ENCODE data around the gene ITIH5.

ITIH5 gene

DNA sequence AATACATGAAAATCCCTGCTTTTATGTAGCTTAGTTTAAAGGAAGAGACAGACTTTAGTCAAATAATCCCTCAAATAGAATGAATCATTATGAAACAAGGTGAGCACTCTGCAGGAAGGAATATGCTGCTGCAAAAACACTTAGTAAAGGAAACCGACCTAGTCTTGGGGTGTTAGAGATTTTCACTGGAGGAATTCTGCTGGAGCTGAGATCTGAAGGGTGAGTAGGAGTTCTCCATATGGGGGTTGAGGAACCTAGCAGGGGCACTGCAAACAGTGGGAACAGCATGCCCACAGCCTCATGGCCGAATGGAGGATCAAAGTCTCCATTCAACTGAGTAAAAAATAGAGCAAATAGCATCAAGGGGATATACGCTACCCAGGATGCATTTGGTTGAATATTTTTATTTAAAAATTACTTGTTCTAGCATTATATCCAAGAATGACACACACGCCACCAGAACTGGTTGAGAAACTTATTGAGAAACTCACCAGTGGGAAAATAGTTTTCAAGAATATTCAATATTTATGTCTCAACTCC lies 39.8 kb upstream of the ITIH5 start:
- no peak overlapping the region for H3K4me3 ChIP-seq (ENCODE audit: control insufficient read depth, low read depth, low read length)
- TF ChIP-seq, protein P1, sequence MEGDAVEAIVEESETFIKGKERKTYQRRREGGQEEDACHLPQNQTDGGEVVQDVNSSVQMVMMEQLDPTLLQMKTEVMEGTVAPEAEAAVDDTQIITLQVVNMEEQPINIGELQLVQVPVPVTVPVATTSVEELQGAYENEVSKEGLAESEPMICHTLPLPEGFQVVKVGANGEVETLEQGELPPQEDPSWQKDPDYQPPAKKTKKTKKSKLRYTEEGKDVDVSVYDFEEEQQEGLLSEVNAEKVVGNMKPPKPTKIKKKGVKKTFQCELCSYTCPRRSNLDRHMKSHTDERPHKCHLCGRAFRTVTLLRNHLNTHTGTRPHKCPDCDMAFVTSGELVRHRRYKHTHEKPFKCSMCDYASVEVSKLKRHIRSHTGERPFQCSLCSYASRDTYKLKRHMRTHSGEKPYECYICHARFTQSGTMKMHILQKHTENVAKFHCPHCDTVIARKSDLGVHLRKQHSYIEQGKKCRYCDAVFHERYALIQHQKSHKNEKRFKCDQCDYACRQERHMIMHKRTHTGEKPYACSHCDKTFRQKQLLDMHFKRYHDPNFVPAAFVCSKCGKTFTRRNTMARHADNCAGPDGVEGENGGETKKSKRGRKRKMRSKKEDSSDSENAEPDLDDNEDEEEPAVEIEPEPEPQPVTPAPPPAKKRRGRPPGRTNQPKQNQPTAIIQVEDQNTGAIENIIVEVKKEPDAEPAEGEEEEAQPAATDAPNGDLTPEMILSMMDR (IDR thresholded peaks at IDR 0.05; ENCODE audit: control insufficient read depth, insufficient read depth, low read depth, low read length, missing control alignments) = no peak
- no peak for DNase-seq (ENCODE audit: low read depth)

DNA sequence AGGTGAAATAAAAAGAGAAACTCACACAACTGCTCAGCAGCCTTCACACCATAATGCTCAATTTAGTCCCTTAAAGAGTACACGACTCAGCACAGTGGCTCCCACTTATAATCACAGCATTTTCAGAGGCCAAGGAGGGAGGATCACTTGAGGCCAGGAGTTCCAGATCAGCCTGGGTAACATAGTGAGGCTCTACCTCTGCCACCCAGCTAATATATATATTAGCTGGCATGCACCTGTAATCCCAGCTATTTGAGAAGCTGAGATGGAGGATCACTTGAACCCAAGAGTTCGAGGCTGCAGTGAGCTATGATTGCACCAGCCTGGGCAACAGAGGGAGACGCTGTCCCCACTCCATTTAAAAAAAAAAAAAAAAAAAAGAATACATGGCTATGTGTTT lies 38.6 kb upstream of the ITIH5 start:
- TF ChIP-seq, protein P1 (IDR thresholded peaks at IDR 0.05; ENCODE audit: control insufficient read depth, insufficient read depth, low read depth, low read length, missing control alignments) = no peak
- no peak for DNase-seq (ENCODE audit: low read depth)
- H3K4me3 ChIP-seq (ENCODE audit: control insufficient read depth, low read depth, low read length) = no peak overlapping the region

DNA sequence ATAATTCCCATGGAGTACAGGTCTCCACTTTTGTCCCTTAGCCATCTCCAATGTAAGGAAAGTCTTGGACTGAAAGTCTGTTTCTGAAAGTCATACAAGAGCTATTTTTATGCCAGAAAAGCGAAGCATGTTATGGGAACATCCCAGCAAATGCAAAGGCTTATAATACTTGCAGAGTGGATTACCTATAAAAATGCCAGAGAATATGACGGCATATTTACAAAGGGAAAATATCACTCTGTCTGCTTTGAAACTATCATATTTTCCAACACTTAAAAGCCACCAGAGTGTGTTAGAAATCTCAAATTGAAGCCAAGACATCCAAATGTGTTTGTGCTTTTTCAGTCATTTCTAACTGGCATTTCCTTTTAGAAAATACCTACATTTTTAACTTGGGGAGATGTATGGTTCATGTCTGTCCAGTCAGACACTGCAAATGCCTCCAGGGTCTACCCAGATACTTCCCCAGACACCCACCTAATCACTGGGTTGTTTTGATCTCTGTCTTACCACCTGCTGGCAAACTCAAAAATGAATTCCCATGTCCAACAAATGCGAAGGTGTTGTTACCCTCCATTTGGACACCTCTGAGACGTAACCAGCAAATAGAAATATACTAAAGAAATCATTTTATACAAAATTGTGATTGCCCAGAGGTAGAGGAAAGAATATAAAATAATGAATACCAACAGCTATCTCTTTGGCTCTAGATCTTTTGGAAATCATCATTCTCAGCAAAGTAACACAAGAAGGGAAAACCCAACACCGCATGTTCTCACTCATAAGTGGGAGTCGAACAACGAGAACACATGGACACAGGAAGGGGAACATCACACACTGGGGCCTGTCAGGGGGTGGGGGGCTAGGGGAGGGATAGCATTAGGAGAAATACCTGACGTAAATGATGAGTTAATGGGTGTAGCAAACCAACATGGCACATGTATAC lies 37.6 kb upstream of the ITIH5 start:
- TF ChIP-seq, protein P1 (IDR thresholded peaks at IDR 0.05; ENCODE audit: control insufficient read depth, insufficient read depth, low read depth, low read length, missing control alignments) = no peak
- DNase-seq (ENCODE audit: low read depth) = no peak
- H3K4me3 ChIP-seq (ENCODE audit: control insufficient read depth, low read depth, low read length) = no peak overlapping the region

DNA sequence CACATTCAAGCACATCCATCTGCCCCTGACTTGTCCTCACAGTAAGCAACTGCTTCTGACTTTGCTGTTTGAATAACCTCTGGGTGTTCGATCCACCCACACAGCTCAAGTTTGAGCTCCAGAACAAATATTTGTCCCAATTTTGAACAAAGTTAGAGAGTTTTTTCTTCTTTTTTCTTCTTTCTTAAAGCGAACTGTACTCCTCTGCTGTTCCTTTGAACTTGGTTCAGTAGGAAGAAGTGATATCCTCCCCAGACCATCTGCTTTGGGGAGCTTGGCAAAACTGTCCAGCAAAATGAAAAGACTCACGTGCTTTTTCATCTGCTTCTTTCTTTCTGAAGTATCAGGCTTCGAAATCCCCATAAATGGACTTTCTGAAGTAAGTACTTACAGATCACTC lies 36.4 kb upstream of the ITIH5 start, which contains the start of gene ITIH2:
TSS of gene ITIH2 (plus strand) at position 177 of the 400 bp plus-strand sequence. CDS start at position 296, 119 bp downstream.
- H3K4me3 ChIP-seq (ENCODE audit: control insufficient read depth, low read depth, low read length) = no peak within 1 kb of the TSS
- DNase-seq (ENCODE audit: low read depth) = no peak
- TF ChIP-seq, protein P1 (IDR thresholded peaks at IDR 0.05; ENCODE audit: control insufficient read depth, insufficient read depth, low read depth, low read length, missing control alignments) = no peak

DNA sequence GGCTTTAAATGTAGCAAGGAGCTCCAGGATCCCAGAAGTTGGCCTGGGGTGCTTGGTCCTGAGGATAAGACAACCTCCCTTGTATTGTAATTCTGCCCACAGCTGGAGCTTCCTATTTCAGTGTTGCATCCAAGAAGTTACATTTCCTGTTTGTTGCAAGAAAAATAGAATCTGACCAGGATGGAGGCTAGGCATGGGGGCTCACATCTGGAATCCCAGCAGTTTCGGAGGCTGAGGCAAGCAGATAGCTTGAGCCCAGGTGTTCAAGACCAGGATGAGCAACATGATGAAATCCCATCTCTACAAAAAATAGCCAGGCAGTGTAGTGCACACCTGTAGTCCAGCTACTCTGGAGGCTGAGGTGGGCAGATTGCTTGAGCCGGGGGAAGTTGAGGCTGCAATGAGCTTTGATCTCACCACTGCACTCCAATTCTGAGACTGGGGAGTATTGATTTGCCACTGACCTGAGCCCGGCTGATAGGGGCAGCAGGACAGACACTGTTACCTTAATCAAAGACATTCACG lies 35.6 kb upstream of the ITIH5 start:
- DNase-seq (ENCODE audit: low read depth) = no peak
- TF ChIP-seq, protein P1 (IDR thresholded peaks at IDR 0.05; ENCODE audit: control insufficient read depth, insufficient read depth, low read depth, low read length, missing control alignments) = no peak

DNA sequence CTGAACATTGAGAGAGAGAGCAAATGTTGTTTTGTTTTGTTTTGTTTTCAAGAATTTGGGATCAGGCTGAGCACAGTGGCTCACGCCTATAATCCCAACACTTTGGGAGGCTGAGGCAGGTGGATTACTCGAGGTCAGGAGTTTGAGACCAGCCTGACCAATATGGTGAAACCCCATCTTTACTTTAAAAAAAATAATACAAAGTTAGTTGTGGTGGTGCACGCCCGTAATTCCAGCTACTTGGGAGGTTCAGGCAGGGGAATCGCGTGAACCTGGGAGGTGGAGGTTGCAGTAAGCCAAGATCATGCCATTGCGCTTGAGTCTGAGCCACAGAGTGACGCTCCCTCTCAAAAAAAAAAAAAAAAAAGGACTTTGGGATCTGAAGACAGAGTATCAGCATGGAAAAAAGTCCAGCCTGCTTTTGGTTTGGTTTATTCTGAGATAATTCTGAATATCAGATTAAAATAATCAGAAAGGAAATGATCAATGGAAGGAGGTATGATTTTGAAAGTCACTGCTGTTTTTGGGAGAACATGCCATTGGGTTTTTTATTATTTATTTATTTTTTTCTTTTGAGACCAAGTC lies 34.5 kb upstream of the ITIH5 start:
- TF ChIP-seq, protein P1 (IDR thresholded peaks at IDR 0.05; ENCODE audit: control insufficient read depth, insufficient read depth, low read depth, low read length, missing control alignments) = no peak
- no peak overlapping the region for H3K4me3 ChIP-seq (ENCODE audit: control insufficient read depth, low read depth, low read length)
- no peak for DNase-seq (ENCODE audit: low read depth)

More for the DNA sequence above, 35.6 kb upstream of the ITIH5 start:
- no peak overlapping the region for H3K4me3 ChIP-seq (ENCODE audit: control insufficient read depth, low read depth, low read length)

Data from AG09309 (cell line).